IPS DF 6.9 (cell line): ENCODE data around the gene MAGI2.
A peak's percentile ranks its signal among the peaks of the same experiment; 100 is the strongest.
"Not testable (repeated sequence)": the region's sequence is repeated elsewhere in the genome, so short reads cannot be mapped to it uniquely, and the experiment has no call there.

Experiments
- DNase-seq: peaks from one replicate; pipeline ENCODE4 v3.0.0-alpha.2; 2013; ENCODE audit warnings: low read depth, low spot score
- H3K27ac ChIP-seq: one replicate; pipeline ENCODE4 v1.5.1; 2013; ENCODE audit warnings: low read length, control low read depth
- H3K27me3 ChIP-seq: 2 replicates; pipeline ENCODE4 v1.6.1; 2013; ENCODE audit warnings: mild to moderate bottlenecking, low read length; ENCODE audit not compliant: control insufficient read depth, insufficient read depth
- H3K36me3 ChIP-seq: 2 replicates; pipeline ENCODE4 v1.6.1; 2013; ENCODE audit warnings: low read length; ENCODE audit not compliant: control insufficient read depth, insufficient read depth
- H3K4me1 ChIP-seq: 2 replicates; pipeline ENCODE4 v1.6.1; 2013; ENCODE audit warnings: low read length; ENCODE audit not compliant: control insufficient read depth, insufficient read depth
- H3K4me3 ChIP-seq: 2 replicates; pipeline ENCODE4 v1.5.1; 2013; ENCODE audit warnings: mild to moderate bottlenecking, low read length
- H3K9me3 ChIP-seq: 2 replicates; pipeline ENCODE4 v1.6.1; 2013; ENCODE audit warnings: low read length, inconsistent platforms; ENCODE audit not compliant: control insufficient read depth, insufficient read depth
- WGBS: extraction: QIAGEN DNeasy Blood & Tissue Kit; methylation state at CpG from one replicate; pipeline ENCODE4 v1.1.7; 2013; ENCODE audit warnings: mixed read lengths, missing lambda C conversion rate; ENCODE audit not compliant: insufficient read length, insufficient coverage; 5-methylcytosine and 5-hydroxymethylcytosine counted together

The MAGI2 gene

DNA sequence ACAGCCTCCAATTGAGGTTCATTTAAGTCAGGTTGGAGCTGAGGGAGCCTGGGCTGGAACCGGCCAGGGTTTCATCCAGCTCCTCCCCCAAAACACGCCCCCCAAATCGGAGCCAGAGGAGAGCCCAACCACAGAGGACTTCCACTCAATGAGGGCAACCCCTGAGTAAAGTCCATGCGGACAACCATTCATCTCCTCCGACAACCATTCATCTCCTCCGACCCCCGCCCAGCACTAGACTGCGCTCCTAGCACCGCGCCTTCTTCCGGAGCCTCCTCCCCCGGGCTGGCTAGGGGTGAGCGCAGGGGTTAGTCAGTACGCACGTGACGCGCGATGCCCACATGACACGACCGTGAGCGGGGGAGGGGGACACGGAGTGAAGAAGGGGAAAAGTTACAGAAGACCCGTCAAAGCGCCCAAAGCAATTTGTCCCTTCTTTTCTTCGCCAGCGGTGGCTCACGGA, 1.4 kb downstream of the MAGI2 start:
- Histone ChIP-seq H3K36me3 (no peaks in the 10 kb centered on the region), H3K27me3 (peaks cover 37% of the 10 kb centered on the region), H3K9me3 (no peaks in the 10 kb centered on the region), H3K4me1 (no peaks in the 10 kb centered on the region; the same call in 1 of the 2 replicates), H3K27ac (no peak overlapping the region), H3K4me3 (peak overlapping the region; percentile 89; the same call in 1 of the 2 replicates)
- peak; percentile 25 for DNase-seq
- WGBS = no CpG with 5 or more reads among the region's 27 CpGs

- WGBS = no CpG with 5 or more reads among the region's 8 CpGs
- H3K27ac ChIP-seq = no peak overlapping the region
- no peak for DNase-seq
- H3K36me3 ChIP-seq = no peaks in the 10 kb centered on the region
- peaks cover 37% of the 10 kb centered on the region for H3K27me3 ChIP-seq
- H3K4me1 ChIP-seq = no peaks in the 10 kb centered on the region; the same call in 1 of the 2 replicates
- no peaks in the 10 kb centered on the region for H3K9me3 ChIP-seq
- peak overlapping the region; percentile 89; the same call in 1 of the 2 replicates for H3K4me3 ChIP-seq
These were observed 1.9 kb downstream of the MAGI2 start for GRCh38 chr7:79451580-79451979.

DNA sequence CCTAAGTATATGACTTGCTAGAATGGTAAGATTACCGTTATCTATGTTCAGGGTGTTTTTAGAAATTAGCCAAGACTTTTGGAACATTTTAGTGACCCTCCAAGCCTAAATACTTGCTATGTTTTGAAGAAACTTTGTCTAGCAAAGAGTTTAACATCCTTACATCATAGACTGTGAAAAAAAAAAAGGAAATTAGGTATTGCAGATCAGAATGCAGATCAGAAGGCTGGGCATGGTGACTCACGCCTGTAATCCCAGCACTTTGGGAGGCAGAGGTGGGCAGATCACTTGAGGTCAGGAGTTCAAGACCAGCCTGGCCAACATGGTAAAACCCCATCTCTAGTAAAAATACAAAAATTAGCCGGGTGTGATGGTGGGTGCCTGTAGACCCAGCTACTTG, 10.7 kb downstream of the MAGI2 start:
- WGBS = no CpG with 5 or more reads among the region's 3 CpGs
- not testable (repeated sequence) for DNase-seq, H3K36me3 ChIP-seq, H3K4me1 ChIP-seq, H3K4me3 ChIP-seq, H3K27me3 ChIP-seq, H3K9me3 ChIP-seq, H3K27ac ChIP-seq

DNA sequence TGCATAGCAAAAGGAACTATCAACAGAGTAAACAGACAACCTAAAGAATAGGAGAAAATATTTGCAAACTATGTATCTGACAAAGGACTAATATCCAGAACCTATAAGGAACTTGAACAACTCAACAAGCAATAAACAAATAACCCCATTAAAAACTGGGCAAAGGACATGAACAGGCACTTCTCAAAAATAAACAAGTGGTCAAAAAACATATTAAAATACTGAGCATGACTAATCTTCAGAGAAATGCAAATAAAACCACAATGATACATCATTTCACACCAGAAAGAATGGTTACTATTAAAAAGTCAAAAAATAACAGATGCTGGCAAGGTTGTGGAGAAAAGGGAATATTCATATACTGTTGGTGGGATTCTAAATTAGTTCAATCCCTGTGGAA, 17.1 kb downstream of the MAGI2 start:
- H3K27ac ChIP-seq = no peak overlapping the region
- no peaks in the 10 kb centered on the region for H3K4me1 ChIP-seq
- H3K4me3 ChIP-seq = no peak overlapping the region
- H3K36me3 ChIP-seq = no peaks in the 10 kb centered on the region
- no peak for DNase-seq
- no peaks in the 10 kb centered on the region for H3K27me3 ChIP-seq
- H3K9me3 ChIP-seq = no peaks in the 10 kb centered on the region

GRCh38 chr7:79434867-79435266, 18.6 kb downstream of the MAGI2 start:
- Histone ChIP-seq H3K36me3 (no peaks in the 10 kb centered on the region), H3K4me1 (no peaks in the 10 kb centered on the region), H3K27ac (no peak overlapping the region), H3K27me3 (no peaks in the 10 kb centered on the region), H3K4me3 (no peak overlapping the region), H3K9me3 (no peaks in the 10 kb centered on the region)
- no peak for DNase-seq
- WGBS = no CpG with 5 or more reads among the region's 1 CpG

GRCh38 chr7:79434098-79434497, 19.4 kb downstream of the MAGI2 start:
- no peak overlapping the region for H3K4me3 ChIP-seq
- no peak for DNase-seq
- no CpG with 5 or more reads among the region's 1 CpG for WGBS
- no peaks in the 10 kb centered on the region for H3K4me1 ChIP-seq
- H3K27me3 ChIP-seq = no peaks in the 10 kb centered on the region
- H3K9me3 ChIP-seq = no peaks in the 10 kb centered on the region
- H3K27ac ChIP-seq = no peak overlapping the region
- H3K36me3 ChIP-seq = no peaks in the 10 kb centered on the region

GRCh38 chr7:79430391-79430790, 23.1 kb downstream of the MAGI2 start:
- no peak overlapping the region for H3K27ac ChIP-seq
- H3K36me3 ChIP-seq = no peaks in the 10 kb centered on the region
- no peaks in the 10 kb centered on the region for H3K27me3 ChIP-seq
- DNase-seq = no peak
- no peaks in the 10 kb centered on the region for H3K9me3 ChIP-seq
- WGBS = no CpG with 5 or more reads among the region's 2 CpGs
- H3K4me3 ChIP-seq = no peak overlapping the region
- no peaks in the 10 kb centered on the region for H3K4me1 ChIP-seq

- Histone ChIP-seq H3K27ac (no peak overlapping the region), H3K27me3 (no peaks in the 10 kb centered on the region), H3K4me1 (no peaks in the 10 kb centered on the region), H3K9me3 (no peaks in the 10 kb centered on the region), H3K36me3 (no peaks in the 10 kb centered on the region), H3K4me3 (no peak overlapping the region)
- no CpG with 5 or more reads among the region's 7 CpGs for WGBS
- DNase-seq = no peak
These were observed 27.8 kb downstream of the MAGI2 start for GRCh38 chr7:79425665-79426064.

- no peak overlapping the region for H3K27ac ChIP-seq
- no peak for DNase-seq
These were observed 31.7 kb downstream of the MAGI2 start for GRCh38 chr7:79421751-79422150.

GRCh38 chr7:79420464-79420863, 33.0 kb downstream of the MAGI2 start:
- Histone ChIP-seq H3K4me1 (no peaks in the 10 kb centered on the region), H3K4me3 (no peak overlapping the region), H3K9me3 (no peaks in the 10 kb centered on the region), H3K36me3 (no peaks in the 10 kb centered on the region), H3K27ac (no peak overlapping the region), H3K27me3 (no peaks in the 10 kb centered on the region)
- no CpG with 5 or more reads among the region's 2 CpGs for WGBS
- no peak for DNase-seq

More at GRCh38 chr7:79421751-79422150, 31.7 kb downstream of the MAGI2 start:
- Histone ChIP-seq H3K4me1 (no peaks in the 10 kb centered on the region), H3K36me3 (no peaks in the 10 kb centered on the region), H3K4me3 (no peak overlapping the region), H3K27me3 (no peaks in the 10 kb centered on the region), H3K9me3 (no peaks in the 10 kb centered on the region)
- no CpG with 5 or more reads among the region's 3 CpGs for WGBS

DNA sequence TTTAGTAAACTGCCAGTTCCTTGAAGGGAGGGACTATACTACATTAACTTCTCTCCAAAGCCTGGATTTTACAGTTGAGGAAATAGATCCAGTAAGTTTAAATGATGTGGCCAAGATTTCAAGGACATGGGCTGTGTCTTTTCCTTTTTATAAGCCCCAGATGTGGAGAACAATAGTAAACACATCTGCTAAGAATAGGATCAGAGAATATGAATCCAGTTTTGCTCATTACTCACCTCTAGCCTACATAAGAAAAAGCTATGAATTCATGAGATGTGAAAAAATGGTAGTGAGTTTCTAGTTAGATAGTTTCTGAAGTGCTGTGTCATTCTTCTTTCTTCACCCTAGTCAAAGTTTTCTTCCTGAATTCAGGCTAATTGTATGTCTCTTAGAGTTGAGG, 38.6 kb downstream of the MAGI2 start:
- H3K27ac ChIP-seq = no peak overlapping the region
- no peaks in the 10 kb centered on the region for H3K9me3 ChIP-seq
- H3K36me3 ChIP-seq = no peaks in the 10 kb centered on the region
- H3K27me3 ChIP-seq = no peaks in the 10 kb centered on the region
- no peak overlapping the region for H3K4me3 ChIP-seq
- no peak for DNase-seq
- H3K4me1 ChIP-seq = no peaks in the 10 kb centered on the region
